ENCODE results near the gene PHF21B. TPM values are rescaled to one million over a fixed set of nuclear protein-coding genes. Genes with fewer than 3 reads are reported as not detected.
"Not testable (repeated sequence)": the region's sequence is repeated elsewhere in the genome, so short reads cannot be mapped to it uniquely, and the experiment has no call there.

The PHF21B gene
- total RNA-seq, 3 donors from 2014 or later: 0.26 TPM; not detected in 2

GRCh38 chr22:44909241-44909640 lies 100.6 kb downstream of the PHF21B start:
- H3K36me3 Mint-ChIP-seq (ENCODE audit: insufficient read depth): no peaks in the 10 kb centered on the region

GRCh38 chr22:44907765-44908737 lies 101.8 kb downstream of the PHF21B start:
- H3K27me3 Mint-ChIP-seq (ENCODE audit: low read depth): peaks cover 24% of the 10 kb centered on the region
- peaks cover 5% of the 10 kb centered on the region for H3K9me3 Mint-ChIP-seq
- no peak overlapping the region for H3K4me3 Mint-ChIP-seq
- no peaks in the 10 kb centered on the region for H3K36me3 Mint-ChIP-seq (ENCODE audit: insufficient read depth)
- no peak for DNase-seq
- H3K4me1 Mint-ChIP-seq (ENCODE audit: low read depth): no peaks in the 10 kb centered on the region
- no peak for ATAC-seq

More at GRCh38 chr22:44909241-44909640, 100.6 kb downstream of the PHF21B start:
- Mint-ChIP-seq H3K4me1 (ENCODE audit: low read depth) (no peaks in the 10 kb centered on the region), H3K9me3 (peaks cover 5% of the 10 kb centered on the region), H3K27me3 (ENCODE audit: low read depth) (peaks cover 21% of the 10 kb centered on the region), H3K4me3 (no peak overlapping the region)
- ATAC-seq: no peak
- DNase-seq: no peak

GRCh38 chr22:44906999-44907644 lies 102.7 kb downstream of the PHF21B start:
- Mint-ChIP-seq H3K4me1 (ENCODE audit: low read depth) (no peaks in the 10 kb centered on the region), H3K4me3 (no peak overlapping the region), H3K9me3 (peaks cover 5% of the 10 kb centered on the region), H3K27me3 (ENCODE audit: low read depth) (peaks cover 21% of the 10 kb centered on the region), H3K36me3 (ENCODE audit: insufficient read depth) (no peaks in the 10 kb centered on the region)
- ATAC-seq: no peak
- no peak for DNase-seq

- DNase-seq: no peak
- Mint-ChIP-seq H3K4me1 (ENCODE audit: low read depth) (no peaks in the 10 kb centered on the region), H3K27me3 (ENCODE audit: low read depth) (peaks cover 21% of the 10 kb centered on the region), H3K9me3 (peaks cover 5% of the 10 kb centered on the region), H3K4me3 (no peak overlapping the region), H3K36me3 (ENCODE audit: insufficient read depth) (no peaks in the 10 kb centered on the region)
- ATAC-seq: no peak
These were observed 103.4 kb downstream of the PHF21B start for GRCh38 chr22:44906248-44906936.

- not testable (repeated sequence) for DNase-seq; H3K4me1 Mint-ChIP-seq (ENCODE audit: low read depth); H3K36me3 Mint-ChIP-seq (ENCODE audit: insufficient read depth); ATAC-seq; H3K4me3 Mint-ChIP-seq; H3K9me3 Mint-ChIP-seq
- H3K27me3 Mint-ChIP-seq (ENCODE audit: low read depth): peaks cover 24% of the 10 kb centered on the region
These were observed 105.2 kb downstream of the PHF21B start for GRCh38 chr22:44904492-44905152.

GRCh38 chr22:44903164-44903563 lies 106.6 kb downstream of the PHF21B start:
- not testable (repeated sequence) for ATAC-seq; DNase-seq; H3K9me3 Mint-ChIP-seq; H3K36me3 Mint-ChIP-seq (ENCODE audit: insufficient read depth); H3K4me1 Mint-ChIP-seq (ENCODE audit: low read depth); H3K4me3 Mint-ChIP-seq
- H3K27me3 Mint-ChIP-seq (ENCODE audit: low read depth): peaks cover 21% of the 10 kb centered on the region

- H3K4me1 Mint-ChIP-seq (ENCODE audit: low read depth): no peaks in the 10 kb centered on the region
- ATAC-seq: no peak
- no peaks in the 10 kb centered on the region for H3K36me3 Mint-ChIP-seq (ENCODE audit: insufficient read depth)
- peaks cover 16% of the 10 kb centered on the region for H3K27me3 Mint-ChIP-seq (ENCODE audit: low read depth)
- H3K9me3 Mint-ChIP-seq: peaks cover 4% of the 10 kb centered on the region
- DNase-seq: no peak
- no peak overlapping the region for H3K4me3 Mint-ChIP-seq
These were observed 108.5 kb downstream of the PHF21B start for GRCh38 chr22:44901301-44901700.

- no peak overlapping the region for H3K4me3 Mint-ChIP-seq
- no peaks in the 10 kb centered on the region for H3K4me1 Mint-ChIP-seq (ENCODE audit: low read depth)
- ATAC-seq: no peak
- H3K27me3 Mint-ChIP-seq (ENCODE audit: low read depth): peaks cover 6% of the 10 kb centered on the region
- no peaks in the 10 kb centered on the region for H3K36me3 Mint-ChIP-seq (ENCODE audit: insufficient read depth)
- DNase-seq: no peak
- peaks cover 4% of the 10 kb centered on the region for H3K9me3 Mint-ChIP-seq
These were observed 111.6 kb downstream of the PHF21B start for GRCh38 chr22:44898236-44898635.

- peaks cover 5% of the 10 kb centered on the region for H3K27me3 Mint-ChIP-seq (ENCODE audit: low read depth)
- no peaks in the 10 kb centered on the region for H3K9me3 Mint-ChIP-seq
- ATAC-seq: no peak
- H3K36me3 Mint-ChIP-seq (ENCODE audit: insufficient read depth): no peaks in the 10 kb centered on the region
- H3K4me1 Mint-ChIP-seq (ENCODE audit: low read depth): no peaks in the 10 kb centered on the region
- H3K4me3 Mint-ChIP-seq: no peak overlapping the region
- no peak for DNase-seq
These were observed 114.3 kb downstream of the PHF21B start for GRCh38 chr22:44895296-44896055.

- no peak for ATAC-seq
- no peak for DNase-seq
- H3K36me3 Mint-ChIP-seq (ENCODE audit: insufficient read depth): no peaks in the 10 kb centered on the region
- H3K9me3 Mint-ChIP-seq: no peaks in the 10 kb centered on the region
- peaks cover 1% of the 10 kb centered on the region for H3K27me3 Mint-ChIP-seq (ENCODE audit: low read depth)
- H3K4me1 Mint-ChIP-seq (ENCODE audit: low read depth): no peaks in the 10 kb centered on the region
- no peak overlapping the region for H3K4me3 Mint-ChIP-seq
These were observed 115.0 kb downstream of the PHF21B start for GRCh38 chr22:44894782-44895181.

- Mint-ChIP-seq H3K36me3 (ENCODE audit: insufficient read depth) (no peaks in the 10 kb centered on the region), H3K4me1 (ENCODE audit: low read depth) (no peaks in the 10 kb centered on the region), H3K4me3 (no peak overlapping the region), H3K9me3 (no peaks in the 10 kb centered on the region), H3K27me3 (ENCODE audit: low read depth) (no peaks in the 10 kb centered on the region)
- DNase-seq: no peak
- no peak for ATAC-seq
These were observed 115.5 kb downstream of the PHF21B start for GRCh38 chr22:44894321-44894720.

- Mint-ChIP-seq H3K4me1 (ENCODE audit: low read depth) (no peaks in the 10 kb centered on the region), H3K27me3 (ENCODE audit: low read depth) (no peaks in the 10 kb centered on the region), H3K36me3 (ENCODE audit: insufficient read depth) (no peaks in the 10 kb centered on the region), H3K9me3 (no peaks in the 10 kb centered on the region), H3K4me3 (no peak overlapping the region)
- DNase-seq: no peak
- no peak for ATAC-seq
These were observed 116.1 kb downstream of the PHF21B start for GRCh38 chr22:44893731-44894080.

- H3K9me3 Mint-ChIP-seq: no peaks in the 10 kb centered on the region
- DNase-seq (no peak), ATAC-seq (no peak)
- no peaks in the 10 kb centered on the region for H3K4me1 Mint-ChIP-seq (ENCODE audit: low read depth)
- no peaks in the 10 kb centered on the region for H3K27me3 Mint-ChIP-seq (ENCODE audit: low read depth)
- no peaks in the 10 kb centered on the region for H3K36me3 Mint-ChIP-seq (ENCODE audit: insufficient read depth)
- no peak overlapping the region for H3K4me3 Mint-ChIP-seq
These were observed 116.7 kb downstream of the PHF21B start for GRCh38 chr22:44892803-44893730.

All from activated T-cell treated with anti-CD3 and anti-CD28 coated beads, Interleukin-2, amount 50 U/mL, for 4 hours (primary cell).